Keratinocyte (primary cell): Measurements from ENCODE around the gene EXOSC5. TPM values are rescaled to one million over a fixed set of nuclear protein-coding genes. Genes with fewer than 3 reads are reported as not detected.

Experiments used
- DNase-seq: peaks from one replicate; pipeline ENCODE4 v3.0.0-alpha.2; 2011; ENCODE audit warnings: low read depth, missing footprints, low spot score
- FAIRE-seq: peaks from 2 replicates; lab custom pipeline; 2011; peaks lifted over from hg19 to GRCh38; lab: Jason Lieb, UNC
- H2AFZ ChIP-seq: 2 replicates; pipeline ENCODE4 v1.6.0; 2012; ENCODE audit warnings: low read length, control low read depth, inconsistent platforms; ENCODE audit not compliant: control insufficient read depth
- H3K27ac ChIP-seq: 2 replicates; pipeline ENCODE4 v1.5.1; 2011; ENCODE audit warnings: low read length; ENCODE audit not compliant: control insufficient read depth, insufficient read depth
- H3K27me3 ChIP-seq: 3 replicates; pipeline ENCODE4 v1.6.0; 2011; ENCODE audit warnings: low read length; ENCODE audit not compliant: control insufficient read depth, insufficient read depth; ENCODE audit errors: extremely low read depth
- H3K36me3 ChIP-seq, 2 experiments: 2 replicates in 1 of 2; 3 replicates in 1 of 2; pipeline ENCODE4 v1.5.1; 2011; ENCODE audit warnings: low read length in 2 of 2, mild to moderate bottlenecking in 1 of 2; ENCODE audit not compliant: control insufficient read depth in 2 of 2, insufficient read depth in 2 of 2; ENCODE audit errors: extremely low read depth in 1 of 2
- H3K4me1 ChIP-seq: 3 replicates; pipeline ENCODE4 v1.5.1; 2011; ENCODE audit warnings: low read length; ENCODE audit not compliant: control insufficient read depth, insufficient read depth; ENCODE audit errors: extremely low read depth
- H3K4me2 ChIP-seq: 3 replicates; pipeline ENCODE4 v1.6.0; 2011; ENCODE audit warnings: low read depth, low read length; ENCODE audit not compliant: control insufficient read depth, insufficient read depth; ENCODE audit errors: extremely low read depth
- H3K4me3 ChIP-seq, 3 experiments: fragments of 200-600 bp in 1 of 3; sonication (generic) in 1 of 3; 2 replicates in 2 of 3; 3 replicates in 1 of 3; pipeline ENCODE4 v1.5.1; 2011 to 2016; ENCODE audit warnings: low read length in 3 of 3, mild to moderate bottlenecking in 3 of 3, control low read depth in 2 of 3, inconsistent platforms in 1 of 3, low read depth in 1 of 3, mixed read lengths in 1 of 3, mixed run types in 1 of 3, moderate library complexity in 1 of 3; ENCODE audit not compliant: control insufficient read depth in 2 of 3, insufficient read depth in 2 of 3; ENCODE audit errors: extremely low read depth in 1 of 3
- H3K79me2 ChIP-seq: 2 replicates; pipeline ENCODE4 v1.6.0; 2012; ENCODE audit warnings: low read length; ENCODE audit not compliant: control insufficient read depth, insufficient read depth
- H3K9ac ChIP-seq: 3 replicates; pipeline ENCODE4 v1.6.0; 2011; ENCODE audit warnings: low read length; ENCODE audit not compliant: control insufficient read depth, insufficient read depth; ENCODE audit errors: extremely low read depth
- H3K9me1 ChIP-seq: 3 replicates; pipeline ENCODE4 v1.6.0; 2011; ENCODE audit warnings: low read length; ENCODE audit not compliant: control insufficient read depth, insufficient read depth; ENCODE audit errors: extremely low read depth
- H3K9me3 ChIP-seq: 2 replicates; pipeline ENCODE4 v1.5.1; 2012; ENCODE audit warnings: low read depth, low read length; ENCODE audit not compliant: control insufficient read depth
- H4K20me1 ChIP-seq: 3 replicates; pipeline ENCODE4 v1.6.0; 2011; ENCODE audit warnings: low read length; ENCODE audit not compliant: control insufficient read depth, insufficient read depth; ENCODE audit errors: extremely low read depth
- CTCF ChIP-seq, 3 experiments: IDR thresholded peaks in 1 of 3; conservative IDR thresholded peaks in 1 of 3; optimal IDR thresholded peaks in 1 of 3; 2 replicates in 2 of 3; 3 replicates in 1 of 3; pipeline versions ENCODE3 to v1.5.1; 2011; ENCODE audit warnings: low read length in 3 of 3, mild to moderate bottlenecking in 3 of 3, moderate library complexity in 2 of 3, control low read depth in 1 of 3, inconsistent platforms in 1 of 3; ENCODE audit not compliant: insufficient read depth in 2 of 3; ENCODE audit errors: extremely low read depth in 1 of 3
- EZH2 ChIP-seq: IDR thresholded peaks from one replicate; pipeline ENCODE4 v1.6.1; 2012; ENCODE audit warnings: inconsistent platforms, mild to moderate bottlenecking, low read length, moderate library complexity
- dilution Hi-C: fragments of 300-500 bp; cut with MboI; formaldehyde crosslinking; loops from one replicate; pipeline ENCODE4 v1.7.0; 2020; ENCODE audit warnings: low sequenced_read_pairs; ENCODE audit not compliant: extremely low pct_ligation_motif_present
- polyA plus RNA-seq, 5 experiments: library from polyadenylated mRNA; depleted of rRNA in 3 of 5; stranded (reverse) in 3 of 5; stranded (forward) in 1 of 5; unstranded in 1 of 5; fragments of >200 nt; gene quantifications; 1 replicate in 1 of 5; 2 replicates in 3 of 5; 3 replicates in 1 of 5; pipeline versions ENCODE4 v1.2.1 to v1.2.3, GENCODE V29; 2011 to 2012; ENCODE audit warnings: missing spikeins in 2 of 5, low read depth in 1 of 5, low replicate concordance in 1 of 5

Gene EXOSC5
- polyA plus RNA-seq, 1 donor (not counting 4 experiments of a cell fraction or from before 2014, with no cell fraction given), result 12.5 TPM

- peaks cover 4% of the 10 kb centered on the region for H3K79me2 ChIP-seq
Observed at GRCh38 chr19:41344162-41344561, 53.0 kb downstream of the EXOSC5 start.

GRCh38 chr19:41341669-41342490 lies 55.3 kb downstream of the EXOSC5 start:
- dilution Hi-C loops, result no loop called here
- Histone ChIP-seq H3K79me2 (no peaks in the 10 kb centered on the region), H3K9me1 (no peaks in the 10 kb centered on the region)

More at GRCh38 chr19:41344162-41344561, 53.0 kb downstream of the EXOSC5 start:
- Histone ChIP-seq H3K9me3 (no peaks in the 10 kb centered on the region), H3K9me1 (peaks cover 4% of the 10 kb centered on the region), H3K36me3 (peaks cover 26 to 33% of the 10 kb centered on the region in 2 experiments), H2AFZ (no peak overlapping the region), H3K4me1 (no peaks in the 10 kb centered on the region), H3K27ac (no peak overlapping the region), H3K27me3 (no peaks in the 10 kb centered on the region), H3K4me3 (no peak overlapping the region), H4K20me1 (no peaks in the 10 kb centered on the region), H3K4me2 (no peak overlapping the region), H3K9ac (no peak overlapping the region)
- FAIRE-seq (no peak), DNase-seq (no peak)
- TF ChIP-seq EZH2 (no peak), CTCF (optimal IDR thresholded peaks at IDR 0.05 in 1 of 3, IDR thresholded peaks at IDR 0.05 in 1 of 3, conservative IDR thresholded peaks at IDR 0.05 in 1 of 3; ENCODE audit: extremely low read depth in 1 of 3, insufficient read depth in 2 of 3, low read length in 3 of 3) (no peak)
- dilution Hi-C loops, result no loop called here

More at GRCh38 chr19:41341669-41342490, 55.3 kb downstream of the EXOSC5 start:
- no peak overlapping the region for H3K4me3 ChIP-seq
- H2AFZ ChIP-seq, result no peak overlapping the region
- no peak overlapping the region for H3K4me2 ChIP-seq
- H3K9me3 ChIP-seq, result no peaks in the 10 kb centered on the region
- TF ChIP-seq EZH2 (no peak), CTCF (optimal IDR thresholded peaks at IDR 0.05 in 1 of 3, IDR thresholded peaks at IDR 0.05 in 1 of 3, conservative IDR thresholded peaks at IDR 0.05 in 1 of 3; ENCODE audit: extremely low read depth in 1 of 3, insufficient read depth in 2 of 3, low read length in 3 of 3) (peak in 2 of 3 experiments; percentile 11 to 50)
- DNase-seq (no peak), FAIRE-seq (no peak)
- H4K20me1 ChIP-seq, result no peaks in the 10 kb centered on the region
- peaks cover 10 to 34% of the 10 kb centered on the region in 2 experiments for H3K36me3 ChIP-seq
- H3K27ac ChIP-seq, result no peak overlapping the region
- no peak overlapping the region for H3K9ac ChIP-seq
- no peaks in the 10 kb centered on the region for H3K27me3 ChIP-seq
- H3K4me1 ChIP-seq, result no peaks in the 10 kb centered on the region
